ENCODE results near the gene TUBB1.

DNA sequence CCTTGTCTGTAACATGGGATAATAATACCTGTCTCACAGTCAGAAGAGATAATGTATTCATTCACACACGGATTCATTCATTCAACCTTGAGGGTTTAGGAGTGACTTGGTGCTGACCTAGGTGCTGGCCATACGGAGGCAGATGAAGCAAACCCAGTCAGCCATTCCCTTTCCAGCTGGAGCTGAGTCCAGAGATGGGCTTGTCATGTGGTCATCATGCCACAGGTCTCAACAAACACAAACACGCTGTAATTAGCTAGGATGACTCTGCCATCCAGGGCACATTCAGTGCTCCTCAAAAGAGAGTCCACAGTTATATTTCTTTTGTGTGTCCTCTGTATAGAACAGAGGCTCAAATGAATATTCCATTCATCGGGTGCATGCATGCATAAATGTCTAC lies 42.9 kb downstream of the TUBB1 start:
- TF ChIP-seq, protein P1, sequence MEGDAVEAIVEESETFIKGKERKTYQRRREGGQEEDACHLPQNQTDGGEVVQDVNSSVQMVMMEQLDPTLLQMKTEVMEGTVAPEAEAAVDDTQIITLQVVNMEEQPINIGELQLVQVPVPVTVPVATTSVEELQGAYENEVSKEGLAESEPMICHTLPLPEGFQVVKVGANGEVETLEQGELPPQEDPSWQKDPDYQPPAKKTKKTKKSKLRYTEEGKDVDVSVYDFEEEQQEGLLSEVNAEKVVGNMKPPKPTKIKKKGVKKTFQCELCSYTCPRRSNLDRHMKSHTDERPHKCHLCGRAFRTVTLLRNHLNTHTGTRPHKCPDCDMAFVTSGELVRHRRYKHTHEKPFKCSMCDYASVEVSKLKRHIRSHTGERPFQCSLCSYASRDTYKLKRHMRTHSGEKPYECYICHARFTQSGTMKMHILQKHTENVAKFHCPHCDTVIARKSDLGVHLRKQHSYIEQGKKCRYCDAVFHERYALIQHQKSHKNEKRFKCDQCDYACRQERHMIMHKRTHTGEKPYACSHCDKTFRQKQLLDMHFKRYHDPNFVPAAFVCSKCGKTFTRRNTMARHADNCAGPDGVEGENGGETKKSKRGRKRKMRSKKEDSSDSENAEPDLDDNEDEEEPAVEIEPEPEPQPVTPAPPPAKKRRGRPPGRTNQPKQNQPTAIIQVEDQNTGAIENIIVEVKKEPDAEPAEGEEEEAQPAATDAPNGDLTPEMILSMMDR (IDR thresholded peaks at IDR 0.05): no peak
- no peak for TF ChIP-seq POLR2A (IDR thresholded peaks at IDR 0.05)

Measured in suprapubic skin (tissue), 3 donors.